Activated naive CD4-positive, alpha-beta T cell treated with anti-CD3 and anti-CD28 coated beads, Interleukin-2, amount 50 U/mL, for 72 hours (primary cell): Measurements from ENCODE around the gene COPZ2. TPM values are rescaled to one million over a fixed set of nuclear protein-coding genes. Genes with fewer than 3 reads are reported as not detected.
"Not testable (repeated sequence)": the region's sequence is repeated elsewhere in the genome, so short reads cannot be mapped to it uniquely, and the experiment has no call there.

Experiments used
- ATAC-seq, 2 donors: fragments of 150-1000 bp; cut with Tn5 transposase; 2 replicates each; pipeline ENCODE4 v1.10.0; 2021; ENCODE audit warnings: mild to moderate bottlenecking in 2 of 2, moderate library complexity in 2 of 2
- DNase-seq, 2 donors: peaks; one replicate each; pipeline ENCODE4 v3.0.0; 2021 to 2022; ENCODE audit warnings: low spot score in 2 of 2
- H3K27ac Mint-ChIP-seq, 2 donors: one replicate each; pipeline ENCODE4 v1.8.0; 2022; ENCODE audit warnings: mild to moderate bottlenecking in 2 of 2, mixed read lengths in 2 of 2
- H3K36me3 Mint-ChIP-seq, 2 donors: one replicate each; pipeline ENCODE4 v1.8.0; 2022; ENCODE audit warnings: mixed read lengths in 2 of 2
- H3K9me3 Mint-ChIP-seq, 2 donors: one replicate each; pipeline ENCODE4 v1.8.0; 2022; ENCODE audit warnings: mixed read lengths in 2 of 2
- total RNA-seq, 2 donors: library from RNA; stranded (reverse); gene quantifications; one replicate each; pipeline ENCODE4 v1.2.3, GENCODE V29; 2022

The COPZ2 gene
- total RNA-seq, 2 donors from 2014 or later = 1.3 to 3.6 TPM

- Mint-ChIP-seq H3K9me3 (no peaks in the 10 kb centered on the region), H3K27ac (peak overlapping the region in 1 of 2 donors; percentile 65), H3K36me3 (no peaks in the 10 kb centered on the region)
- ATAC-seq (peak; percentile 93 to 94), DNase-seq (peak; percentile 93 to 98)
These were observed 12.3 kb downstream of the COPZ2 start for GRCh38 chr17:48025040-48025903.

- Mint-ChIP-seq H3K27ac (peak overlapping the region in 1 of 2 donors; percentile 65), H3K9me3 (no peaks in the 10 kb centered on the region), H3K36me3 (no peaks in the 10 kb centered on the region)
- ATAC-seq (peak in 1 of 2 donors; percentile 13), DNase-seq (peak in 1 of 2 donors; percentile 44)
These were observed 13.2 kb downstream of the COPZ2 start for GRCh38 chr17:48024149-48025039.

GRCh38 chr17:48023400-48024148, 14.0 kb downstream of the COPZ2 start:
- peak in 1 of 2 donors; percentile 51 for DNase-seq
- H3K27ac Mint-ChIP-seq = no peak overlapping the region
- no peaks in the 10 kb centered on the region for H3K9me3 Mint-ChIP-seq
- H3K36me3 Mint-ChIP-seq = no peaks in the 10 kb centered on the region
- peak; percentile 8 to 22 for ATAC-seq

GRCh38 chr17:48022901-48023300, 14.7 kb downstream of the COPZ2 start:
- ATAC-seq = no peak
- no peak for DNase-seq
- no peak overlapping the region for H3K27ac Mint-ChIP-seq
- no peaks in the 10 kb centered on the region for H3K36me3 Mint-ChIP-seq
- no peaks in the 10 kb centered on the region for H3K9me3 Mint-ChIP-seq

- Mint-ChIP-seq H3K36me3 (no peaks in the 10 kb centered on the region), H3K27ac (no peak overlapping the region), H3K9me3 (no peaks in the 10 kb centered on the region)
- DNase-seq (no peak), ATAC-seq (no peak)
These were observed 15.7 kb downstream of the COPZ2 start for GRCh38 chr17:48021934-48022333.

- ATAC-seq = peak in 1 of 2 donors; percentile 12
These were observed 19.8 kb downstream of the COPZ2 start for GRCh38 chr17:48017817-48018158.

GRCh38 chr17:48016112-48016511, 21.5 kb downstream of the COPZ2 start:
- H3K27ac Mint-ChIP-seq = no peak overlapping the region
- DNase-seq (no peak), ATAC-seq (no peak)
- H3K9me3 Mint-ChIP-seq = no peaks in the 10 kb centered on the region
- H3K36me3 Mint-ChIP-seq = no peaks in the 10 kb centered on the region

More at GRCh38 chr17:48017817-48018158, 19.8 kb downstream of the COPZ2 start:
- not testable (repeated sequence) for DNase-seq, H3K9me3 Mint-ChIP-seq, H3K36me3 Mint-ChIP-seq
- peak overlapping the region in 1 of 2 donors; percentile 83 for H3K27ac Mint-ChIP-seq

- ATAC-seq (no peak), DNase-seq (no peak)
- Mint-ChIP-seq H3K27ac (no peak overlapping the region), H3K36me3 (no peaks in the 10 kb centered on the region), H3K9me3 (no peaks in the 10 kb centered on the region)
These were observed 22.9 kb downstream of the COPZ2 start for GRCh38 chr17:48014595-48015111.

GRCh38 chr17:48013876-48014594, 23.6 kb downstream of the COPZ2 start:
- H3K36me3 Mint-ChIP-seq = no peaks in the 10 kb centered on the region
- no peak for ATAC-seq
- DNase-seq = no peak
- no peak overlapping the region for H3K27ac Mint-ChIP-seq
- no peaks in the 10 kb centered on the region for H3K9me3 Mint-ChIP-seq

GRCh38 chr17:48012654-48013053, 24.9 kb downstream of the COPZ2 start:
- Mint-ChIP-seq H3K36me3 (no peaks in the 10 kb centered on the region), H3K27ac (no peak overlapping the region), H3K9me3 (no peaks in the 10 kb centered on the region)
- DNase-seq (no peak), ATAC-seq (no peak)

- ATAC-seq (peak; percentile 59 to 87), DNase-seq (peak in 1 of 2 donors; percentile 72)
- H3K36me3 Mint-ChIP-seq = no peaks in the 10 kb centered on the region
- no peak overlapping the region for H3K27ac Mint-ChIP-seq
- no peaks in the 10 kb centered on the region for H3K9me3 Mint-ChIP-seq
These were observed 25.5 kb downstream of the COPZ2 start for GRCh38 chr17:48012151-48012520.

- H3K36me3 Mint-ChIP-seq = no peaks in the 10 kb centered on the region
- H3K27ac Mint-ChIP-seq = no peak overlapping the region
- peak; percentile 53 to 75 for ATAC-seq
- no peaks in the 10 kb centered on the region for H3K9me3 Mint-ChIP-seq
- DNase-seq = peak in 1 of 2 donors; percentile 54
These were observed 26.0 kb downstream of the COPZ2 start for GRCh38 chr17:48011405-48012150.

- H3K27ac Mint-ChIP-seq = no peak overlapping the region
- ATAC-seq = no peak
- no peaks in the 10 kb centered on the region for H3K9me3 Mint-ChIP-seq
- DNase-seq = no peak
- H3K36me3 Mint-ChIP-seq = no peaks in the 10 kb centered on the region
These were observed 27.4 kb downstream of the COPZ2 start for GRCh38 chr17:48010193-48010592.

GRCh38 chr17:48006936-48007709, 30.5 kb downstream of the COPZ2 start:
- no peak overlapping the region for H3K27ac Mint-ChIP-seq
- H3K9me3 Mint-ChIP-seq = no peaks in the 10 kb centered on the region
- no peaks in the 10 kb centered on the region for H3K36me3 Mint-ChIP-seq
- DNase-seq (no peak), ATAC-seq (no peak)

GRCh38 chr17:48004983-48005382, 32.6 kb downstream of the COPZ2 start:
- Mint-ChIP-seq H3K9me3 (no peaks in the 10 kb centered on the region), H3K36me3 (no peaks in the 10 kb centered on the region), H3K27ac (no peak overlapping the region)
- no peak for DNase-seq
- ATAC-seq = peak in 1 of 2 donors; percentile 43
